Right ventricle myocardium superior (tissue), 1 donor: Measurements from ENCODE around the gene RPEL1. TPM values are rescaled to one million over a fixed set of nuclear protein-coding genes. Genes with fewer than 3 reads are reported as not detected.
A peak's percentile ranks its signal among the peaks of the same experiment; 100 is the strongest.
"Not testable (repeated sequence)": the region's sequence is repeated elsewhere in the genome, so short reads cannot be mapped to it uniquely, and the experiment has no call there.

ENCODE experiments used
- ATAC-seq: fragments of 200-7000 bp; cut with Tn5 transposase; one replicate; pipeline ENCODE4 v1.9.1; 2020; ENCODE audit warnings: mild to moderate bottlenecking; ENCODE audit not compliant: poor library complexity
- DNase-seq: peaks from one replicate; pipeline ENCODE4 v3.0.0-alpha.2; 2020
- intact Hi-C: fragments of 100-400 bp; cut with DNase I; formaldehyde crosslinking; loops from one replicate; pipeline ENCODE4 v1.11.2; 2022
- long read RNA-seq: library from polyadenylated mRNA; unstranded; transcript quantifications from one replicate; pipeline ENCODE4 v2.0.0, GENCODE V29; 2021
- total RNA-seq: library from RNA; stranded (reverse); fragmentation: NEBNext Ultra II Directional; extraction: Animal tissue kit (Norgen Biotek cat#: 25700); gene quantifications from one replicate; pipeline ENCODE4 v1.2.1, GENCODE V29; 2021
- donor health status: DM: no; HTN: yes; CAD: no; lungs with severe emphysema.

Gene RPEL1
- total RNA-seq = not detected
- long read RNA-seq = 0 reads

GRCh38 chr10:103245587-103245986 lies at the start of gene RPEL1:
TSS of gene RPEL1 (plus strand) at chr10:103245887. CDS start at chr10:103245997, 110 bp downstream.
- DNase-seq, ATAC-seq: not testable (repeated sequence)
- intact Hi-C loops = loop anchor here (10.0 kb wide), 1 partner anchor 141 kb away; no protein-coding TSS in a partner anchor

- DNase-seq = no peak
- intact Hi-C loops = loop anchor here (5.0 kb wide), 1 partner anchor 41 kb away; no protein-coding TSS in a partner anchor
- ATAC-seq = no peak
Observed at GRCh38 chr10:103196516-103196915, 49.2 kb upstream of the RPEL1 start.

GRCh38 chr10:103197174-103197573 lies 48.5 kb upstream of the RPEL1 start:
- ATAC-seq (peak; percentile 31), DNase-seq (peak; percentile 70)
- intact Hi-C loops = loop anchor here (5.0 kb wide), 1 partner anchor 40 kb away; no protein-coding TSS in a partner anchor

GRCh38 chr10:103197903-103198302 lies 47.8 kb upstream of the RPEL1 start:
- intact Hi-C loops = loop anchor here (5.0 kb wide), 1 partner anchor 39 kb away; no protein-coding TSS in a partner anchor
- DNase-seq (no peak), ATAC-seq (no peak)

- intact Hi-C loops = loop anchor here (5.0 kb wide), 1 partner anchor 39 kb away; no protein-coding TSS in a partner anchor
- ATAC-seq (no peak), DNase-seq (no peak)
Observed at GRCh38 chr10:103198648-103199047, 47.0 kb upstream of the RPEL1 start.

GRCh38 chr10:103199488-103199887 lies 46.2 kb upstream of the RPEL1 start:
- ATAC-seq (no peak), DNase-seq (no peak)
- intact Hi-C loops = loop anchor here (5.0 kb wide), 1 partner anchor 38 kb away; no protein-coding TSS in a partner anchor

- DNase-seq (no peak), ATAC-seq (peak; percentile 18)
- intact Hi-C loops = no loop called here
Observed at GRCh38 chr10:103202319-103202718, 43.4 kb upstream of the RPEL1 start.

- DNase-seq = no peak
- intact Hi-C loops = no loop called here
- no peak for ATAC-seq
Observed at GRCh38 chr10:103203466-103203865, 42.2 kb upstream of the RPEL1 start.

GRCh38 chr10:103204353-103205255 lies 41.1 kb upstream of the RPEL1 start:
- intact Hi-C loops = no loop called here
- DNase-seq = no peak
- no peak for ATAC-seq

GRCh38 chr10:103205401-103205800 lies 40.3 kb upstream of the RPEL1 start:
- intact Hi-C loops, DNase-seq, ATAC-seq: not testable (repeated sequence)

GRCh38 chr10:103206715-103207114 lies 39.0 kb upstream of the RPEL1 start:
- ATAC-seq, DNase-seq, intact Hi-C loops: not testable (repeated sequence)

GRCh38 chr10:103207141-103207540 lies 38.5 kb upstream of the RPEL1 start:
- DNase-seq (no peak), ATAC-seq (no peak)
- intact Hi-C loops = no loop called here

GRCh38 chr10:103207643-103208042 lies 38.0 kb upstream of the RPEL1 start:
- DNase-seq, ATAC-seq, intact Hi-C loops: not testable (repeated sequence)

GRCh38 chr10:103210262-103210661 lies 35.4 kb upstream of the RPEL1 start:
- ATAC-seq, intact Hi-C loops, DNase-seq: not testable (repeated sequence)

- no peak for ATAC-seq
- intact Hi-C loops = no loop called here
- DNase-seq = no peak
Observed at GRCh38 chr10:103215601-103216000, 30.1 kb upstream of the RPEL1 start.

GRCh38 chr10:103216362-103216761 lies 29.3 kb upstream of the RPEL1 start:
- intact Hi-C loops, ATAC-seq, DNase-seq: not testable (repeated sequence)

GRCh38 chr10:103224133-103224532 lies 21.6 kb upstream of the RPEL1 start:
- intact Hi-C loops = no loop called here
- DNase-seq = no peak
- no peak for ATAC-seq

GRCh38 chr10:103224721-103225120 lies 21.0 kb upstream of the RPEL1 start:
- ATAC-seq, DNase-seq, intact Hi-C loops: not testable (repeated sequence)

GRCh38 chr10:103225939-103226338 lies 19.7 kb upstream of the RPEL1 start:
- ATAC-seq = no peak
- DNase-seq = no peak
- intact Hi-C loops = no loop called here

- intact Hi-C loops = no loop called here
- no peak for DNase-seq
- ATAC-seq = no peak
Observed at GRCh38 chr10:103227416-103227815, 18.3 kb upstream of the RPEL1 start.
